HEK293 (cell line): ENCODE data around the gene GPR149.

Experiments
- MEIS1 ChIP-seq: sonication (generic); formaldehyde crosslinking; IDR thresholded peaks from 2 replicates; pipeline ENCODE4 v1.8.1; 2022; ENCODE audit warnings: missing genetic modification reagents, mild to moderate bottlenecking, borderline replicate concordance
- ZNF335 ChIP-seq: fragments of 450-650 bp; formaldehyde crosslinking; conservative IDR thresholded peaks from 2 replicates; pipeline ENCODE4 v1.5.1; 2016; ENCODE audit warnings: missing biosample characterization, missing genetic modification characterization
- ZNF510 ChIP-seq: fragments of 450-650 bp; formaldehyde crosslinking; IDR thresholded peaks from 2 replicates; pipeline ENCODE4 v1.5.1; 2018; ENCODE audit warnings: mild to moderate bottlenecking, missing genetic modification characterization, missing biosample characterization; ENCODE audit not compliant: insufficient replicate concordance
- TF ChIP-seq, protein P1 (sequence below): fragments of 450-650 bp; formaldehyde crosslinking; IDR thresholded peaks from 2 replicates; pipeline ENCODE4 v1.5.1; 2016; ENCODE audit warnings: missing biosample characterization, missing genetic modification characterization
- TF ChIP-seq, protein P2 (sequence below): IDR thresholded peaks from 2 replicates; pipeline ENCODE4 v1.6.1; 2011; ENCODE audit warnings: mild to moderate bottlenecking, low read depth, low read length, borderline replicate concordance
- TF ChIP-seq, protein P3 (sequence below): fragments of 450-650 bp; formaldehyde crosslinking; IDR thresholded peaks from 2 replicates; pipeline ENCODE4 v1.5.1; 2016; ENCODE audit warnings: missing biosample characterization, missing genetic modification characterization

DNA sequence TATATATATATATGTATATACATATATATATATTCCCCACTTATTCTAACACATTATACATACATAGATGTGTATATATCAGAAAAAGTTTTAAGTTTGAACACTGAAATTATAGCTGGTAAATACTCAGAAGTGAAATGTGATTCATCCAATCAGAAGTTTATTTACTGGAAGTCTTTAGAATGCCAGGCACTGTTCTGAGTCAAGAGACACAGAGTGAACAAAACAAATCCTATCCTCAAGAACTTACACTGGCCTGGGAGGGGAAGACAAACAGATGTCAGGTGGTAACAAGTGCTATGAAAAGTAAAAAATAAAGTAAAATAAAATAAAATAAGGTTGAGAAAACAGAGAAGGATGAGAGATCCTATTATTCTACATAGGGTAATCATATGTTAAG lies 119.2 kb downstream of the GPR149 start:
- TF ChIP-seq, protein P1, sequence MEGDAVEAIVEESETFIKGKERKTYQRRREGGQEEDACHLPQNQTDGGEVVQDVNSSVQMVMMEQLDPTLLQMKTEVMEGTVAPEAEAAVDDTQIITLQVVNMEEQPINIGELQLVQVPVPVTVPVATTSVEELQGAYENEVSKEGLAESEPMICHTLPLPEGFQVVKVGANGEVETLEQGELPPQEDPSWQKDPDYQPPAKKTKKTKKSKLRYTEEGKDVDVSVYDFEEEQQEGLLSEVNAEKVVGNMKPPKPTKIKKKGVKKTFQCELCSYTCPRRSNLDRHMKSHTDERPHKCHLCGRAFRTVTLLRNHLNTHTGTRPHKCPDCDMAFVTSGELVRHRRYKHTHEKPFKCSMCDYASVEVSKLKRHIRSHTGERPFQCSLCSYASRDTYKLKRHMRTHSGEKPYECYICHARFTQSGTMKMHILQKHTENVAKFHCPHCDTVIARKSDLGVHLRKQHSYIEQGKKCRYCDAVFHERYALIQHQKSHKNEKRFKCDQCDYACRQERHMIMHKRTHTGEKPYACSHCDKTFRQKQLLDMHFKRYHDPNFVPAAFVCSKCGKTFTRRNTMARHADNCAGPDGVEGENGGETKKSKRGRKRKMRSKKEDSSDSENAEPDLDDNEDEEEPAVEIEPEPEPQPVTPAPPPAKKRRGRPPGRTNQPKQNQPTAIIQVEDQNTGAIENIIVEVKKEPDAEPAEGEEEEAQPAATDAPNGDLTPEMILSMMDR: no peak
- TF ChIP-seq MEIS1 (no peak), ZNF510 (no peak), ZNF335 (tag by site-specific recombination) (no peak)
- TF ChIP-seq, protein P2, sequence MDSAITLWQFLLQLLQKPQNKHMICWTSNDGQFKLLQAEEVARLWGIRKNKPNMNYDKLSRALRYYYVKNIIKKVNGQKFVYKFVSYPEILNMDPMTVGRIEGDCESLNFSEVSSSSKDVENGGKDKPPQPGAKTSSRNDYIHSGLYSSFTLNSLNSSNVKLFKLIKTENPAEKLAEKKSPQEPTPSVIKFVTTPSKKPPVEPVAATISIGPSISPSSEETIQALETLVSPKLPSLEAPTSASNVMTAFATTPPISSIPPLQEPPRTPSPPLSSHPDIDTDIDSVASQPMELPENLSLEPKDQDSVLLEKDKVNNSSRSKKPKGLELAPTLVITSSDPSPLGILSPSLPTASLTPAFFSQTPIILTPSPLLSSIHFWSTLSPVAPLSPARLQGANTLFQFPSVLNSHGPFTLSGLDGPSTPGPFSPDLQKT: no peak
- TF ChIP-seq, protein P3, sequence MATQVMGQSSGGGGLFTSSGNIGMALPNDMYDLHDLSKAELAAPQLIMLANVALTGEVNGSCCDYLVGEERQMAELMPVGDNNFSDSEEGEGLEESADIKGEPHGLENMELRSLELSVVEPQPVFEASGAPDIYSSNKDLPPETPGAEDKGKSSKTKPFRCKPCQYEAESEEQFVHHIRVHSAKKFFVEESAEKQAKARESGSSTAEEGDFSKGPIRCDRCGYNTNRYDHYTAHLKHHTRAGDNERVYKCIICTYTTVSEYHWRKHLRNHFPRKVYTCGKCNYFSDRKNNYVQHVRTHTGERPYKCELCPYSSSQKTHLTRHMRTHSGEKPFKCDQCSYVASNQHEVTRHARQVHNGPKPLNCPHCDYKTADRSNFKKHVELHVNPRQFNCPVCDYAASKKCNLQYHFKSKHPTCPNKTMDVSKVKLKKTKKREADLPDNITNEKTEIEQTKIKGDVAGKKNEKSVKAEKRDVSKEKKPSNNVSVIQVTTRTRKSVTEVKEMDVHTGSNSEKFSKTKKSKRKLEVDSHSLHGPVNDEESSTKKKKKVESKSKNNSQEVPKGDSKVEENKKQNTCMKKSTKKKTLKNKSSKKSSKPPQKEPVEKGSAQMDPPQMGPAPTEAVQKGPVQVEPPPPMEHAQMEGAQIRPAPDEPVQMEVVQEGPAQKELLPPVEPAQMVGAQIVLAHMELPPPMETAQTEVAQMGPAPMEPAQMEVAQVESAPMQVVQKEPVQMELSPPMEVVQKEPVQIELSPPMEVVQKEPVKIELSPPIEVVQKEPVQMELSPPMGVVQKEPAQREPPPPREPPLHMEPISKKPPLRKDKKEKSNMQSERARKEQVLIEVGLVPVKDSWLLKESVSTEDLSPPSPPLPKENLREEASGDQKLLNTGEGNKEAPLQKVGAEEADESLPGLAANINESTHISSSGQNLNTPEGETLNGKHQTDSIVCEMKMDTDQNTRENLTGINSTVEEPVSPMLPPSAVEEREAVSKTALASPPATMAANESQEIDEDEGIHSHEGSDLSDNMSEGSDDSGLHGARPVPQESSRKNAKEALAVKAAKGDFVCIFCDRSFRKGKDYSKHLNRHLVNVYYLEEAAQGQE (tag by site-specific recombination): no peak
